Osteocyte (in vitro differentiated cells): ENCODE data around the gene SBNO1. TPM values are rescaled to one million over a fixed set of nuclear protein-coding genes. Genes with fewer than 3 reads are reported as not detected.
"Not testable (repeated sequence)": the region's sequence is repeated elsewhere in the genome, so short reads cannot be mapped to it uniquely, and the experiment has no call there.

Source experiments
- DNase-seq: peaks from one replicate; pipeline ENCODE4 v3.0.0; 2021; ENCODE audit warnings: mixed read lengths; ENCODE audit not compliant: unreplicated experiment; ENCODE audit errors: extremely low spot score
- H3K27ac Mint-ChIP-seq: one replicate; pipeline ENCODE4 v1.8.0; 2021; ENCODE audit warnings: mild to moderate bottlenecking, mixed read lengths; ENCODE audit not compliant: unreplicated experiment
- H3K27me3 Mint-ChIP-seq: one replicate; pipeline ENCODE4 v1.8.0; 2021; ENCODE audit warnings: mixed read lengths; ENCODE audit not compliant: unreplicated experiment
- H3K36me3 Mint-ChIP-seq: one replicate; pipeline ENCODE4 v1.8.0; 2021; ENCODE audit warnings: mixed read lengths; ENCODE audit not compliant: unreplicated experiment
- H3K4me1 Mint-ChIP-seq: one replicate; pipeline ENCODE4 v1.8.0; 2021; ENCODE audit warnings: mixed read lengths; ENCODE audit not compliant: unreplicated experiment
- H3K4me3 Mint-ChIP-seq: one replicate; pipeline ENCODE4 v1.8.0; 2021; ENCODE audit warnings: mild to moderate bottlenecking, moderate library complexity, mixed read lengths; ENCODE audit not compliant: unreplicated experiment
- H3K9me3 Mint-ChIP-seq: one replicate; pipeline ENCODE4 v1.8.0; 2021; ENCODE audit warnings: mixed read lengths; ENCODE audit not compliant: unreplicated experiment
- total RNA-seq: library from RNA; stranded (reverse); gene quantifications from 2 replicates; pipeline ENCODE4 v1.2.1, GENCODE V29; 2021
- TF ChIP-seq, protein P1 (sequence below): fragments of 200-600 bp; sonication (generic); IDR thresholded peaks from 2 replicates; pipeline ENCODE4 v1.5.0; 2021; ENCODE audit warnings: antibody characterized with exemption, mild to moderate bottlenecking, moderate library complexity

Gene SBNO1
- total RNA-seq, 1 donor from 2014 or later = 36.0 TPM

GRCh38 chr12:123336530-123336929, 28.1 kb downstream of the SBNO1 start:
- H3K27me3 Mint-ChIP-seq = no peaks in the 10 kb centered on the region
- H3K4me3 Mint-ChIP-seq = no peak overlapping the region
- peaks cover 42% of the 10 kb centered on the region for H3K36me3 Mint-ChIP-seq
- H3K27ac Mint-ChIP-seq = no peak overlapping the region
- no peaks in the 10 kb centered on the region for H3K9me3 Mint-ChIP-seq
- TF ChIP-seq, protein P1, sequence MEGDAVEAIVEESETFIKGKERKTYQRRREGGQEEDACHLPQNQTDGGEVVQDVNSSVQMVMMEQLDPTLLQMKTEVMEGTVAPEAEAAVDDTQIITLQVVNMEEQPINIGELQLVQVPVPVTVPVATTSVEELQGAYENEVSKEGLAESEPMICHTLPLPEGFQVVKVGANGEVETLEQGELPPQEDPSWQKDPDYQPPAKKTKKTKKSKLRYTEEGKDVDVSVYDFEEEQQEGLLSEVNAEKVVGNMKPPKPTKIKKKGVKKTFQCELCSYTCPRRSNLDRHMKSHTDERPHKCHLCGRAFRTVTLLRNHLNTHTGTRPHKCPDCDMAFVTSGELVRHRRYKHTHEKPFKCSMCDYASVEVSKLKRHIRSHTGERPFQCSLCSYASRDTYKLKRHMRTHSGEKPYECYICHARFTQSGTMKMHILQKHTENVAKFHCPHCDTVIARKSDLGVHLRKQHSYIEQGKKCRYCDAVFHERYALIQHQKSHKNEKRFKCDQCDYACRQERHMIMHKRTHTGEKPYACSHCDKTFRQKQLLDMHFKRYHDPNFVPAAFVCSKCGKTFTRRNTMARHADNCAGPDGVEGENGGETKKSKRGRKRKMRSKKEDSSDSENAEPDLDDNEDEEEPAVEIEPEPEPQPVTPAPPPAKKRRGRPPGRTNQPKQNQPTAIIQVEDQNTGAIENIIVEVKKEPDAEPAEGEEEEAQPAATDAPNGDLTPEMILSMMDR = no peak
- H3K4me1 Mint-ChIP-seq = no peaks in the 10 kb centered on the region
- DNase-seq = no peak

DNA sequence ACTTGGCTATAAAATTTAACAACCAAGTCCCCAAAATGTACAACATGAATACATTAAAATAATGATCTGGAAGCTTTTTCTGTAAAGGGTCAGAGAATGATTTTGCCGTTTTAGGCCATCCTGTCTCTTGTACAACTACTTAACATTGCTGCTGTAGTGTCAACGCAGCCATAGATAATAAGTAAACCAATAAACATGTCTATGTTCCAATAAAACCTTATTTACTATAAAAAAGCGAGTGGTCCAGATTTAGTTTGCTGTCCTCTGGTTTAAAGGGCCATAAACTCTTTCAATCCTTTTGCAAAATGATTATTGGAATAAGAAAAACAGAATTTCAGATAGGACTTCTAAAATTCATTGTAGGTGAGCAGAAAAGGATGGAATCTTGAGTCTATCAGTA, 29.2 kb downstream of the SBNO1 start:
- DNase-seq = no peak
- Mint-ChIP-seq H3K4me3 (no peak overlapping the region), H3K36me3 (peaks cover 38% of the 10 kb centered on the region), H3K4me1 (no peaks in the 10 kb centered on the region), H3K9me3 (no peaks in the 10 kb centered on the region), H3K27me3 (no peaks in the 10 kb centered on the region), H3K27ac (no peak overlapping the region)
- TF ChIP-seq, protein P1 = no peak

DNA sequence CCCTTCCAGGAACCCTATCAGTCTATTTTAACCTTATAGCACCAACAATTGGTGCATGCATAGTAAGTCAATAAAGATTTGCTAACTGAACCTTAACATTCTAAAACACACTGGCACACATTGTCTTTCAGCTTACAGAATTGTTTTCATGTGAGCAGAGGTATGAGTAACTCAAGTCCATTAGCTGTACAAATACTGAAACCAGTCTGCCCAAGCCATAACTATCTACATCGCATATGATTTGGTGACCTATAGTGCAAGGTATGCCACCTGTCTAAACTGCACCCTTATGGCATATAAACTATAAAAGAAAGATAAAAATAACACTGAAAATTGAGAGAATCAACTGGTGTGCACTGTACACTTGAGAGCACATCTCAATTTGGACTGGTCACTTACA, 34.8 kb downstream of the SBNO1 start:
- H3K27ac Mint-ChIP-seq = no peak overlapping the region
- no peak for DNase-seq

GRCh38 chr12:123319826-123320225, 44.8 kb downstream of the SBNO1 start:
- Mint-ChIP-seq H3K9me3 (no peaks in the 10 kb centered on the region), H3K27me3 (no peaks in the 10 kb centered on the region), H3K27ac (no peak overlapping the region), H3K4me3 (no peak overlapping the region), H3K36me3 (peaks cover 51% of the 10 kb centered on the region), H3K4me1 (no peaks in the 10 kb centered on the region)
- TF ChIP-seq, protein P1 = no peak
- DNase-seq = no peak

More for the DNA sequence above, 34.8 kb downstream of the SBNO1 start:
- Mint-ChIP-seq H3K36me3 (peaks cover 32% of the 10 kb centered on the region), H3K27me3 (no peaks in the 10 kb centered on the region), H3K4me3 (no peak overlapping the region), H3K4me1 (no peaks in the 10 kb centered on the region), H3K9me3 (no peaks in the 10 kb centered on the region)
- TF ChIP-seq, protein P1 = no peak

DNA sequence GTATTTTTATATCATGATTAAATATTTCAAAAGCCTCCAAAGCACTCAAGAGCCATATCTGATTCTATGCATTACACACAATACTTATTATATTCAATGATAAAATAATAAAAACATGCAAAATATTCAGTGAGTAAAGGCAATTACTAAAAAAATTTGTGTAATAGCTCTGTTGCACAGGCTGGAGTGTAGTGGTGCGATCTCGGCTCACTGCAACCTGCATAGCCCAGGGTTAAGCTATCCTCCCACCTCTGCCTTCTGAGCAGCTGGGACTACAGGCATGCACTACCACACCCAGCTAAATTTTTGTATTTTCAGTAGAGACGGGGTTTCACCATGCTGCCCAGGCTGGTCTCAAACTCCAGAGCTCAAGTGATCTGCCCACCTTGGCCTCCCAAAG, 45.4 kb downstream of the SBNO1 start:
- Mint-ChIP-seq H3K9me3 (no peaks in the 10 kb centered on the region), H3K4me3 (no peak overlapping the region), H3K36me3 (peaks cover 53% of the 10 kb centered on the region), H3K27ac (no peak overlapping the region), H3K4me1 (no peaks in the 10 kb centered on the region), H3K27me3 (no peaks in the 10 kb centered on the region)
- no peak for DNase-seq
- TF ChIP-seq, protein P1 = no peak

DNA sequence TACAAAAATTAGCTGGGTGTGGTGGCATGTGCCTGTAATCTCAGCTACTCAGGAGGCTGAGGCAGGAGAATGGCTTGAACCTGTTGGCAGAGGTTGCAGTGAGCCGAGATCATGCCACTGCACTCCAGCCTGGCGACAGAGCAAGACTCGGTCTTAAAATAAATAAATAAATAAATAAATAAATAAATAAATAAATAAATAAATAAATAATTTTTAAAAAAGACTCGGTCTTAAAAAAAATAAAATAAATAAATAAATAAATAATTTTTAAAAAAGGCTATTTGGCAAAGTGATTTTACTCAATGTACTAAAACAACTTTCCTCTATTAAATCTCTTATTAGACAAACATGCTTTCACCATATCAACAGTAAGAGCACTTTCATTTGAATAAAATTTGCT, 51.6 kb downstream of the SBNO1 start:
- H3K27me3 Mint-ChIP-seq, H3K9me3 Mint-ChIP-seq, DNase-seq, H3K27ac Mint-ChIP-seq, H3K4me3 Mint-ChIP-seq, H3K4me1 Mint-ChIP-seq: not testable (repeated sequence)
- H3K36me3 Mint-ChIP-seq = peaks cover 53% of the 10 kb centered on the region
